ENCODE data around the gene HRK.

HRK gene

GRCh38 chr12:116897476-116897875 lies 16.2 kb upstream of the HRK start:
- no peak for TF ChIP-seq CTCF (conservative IDR thresholded peaks at IDR 0.05; ENCODE audit: low read depth, low read length)
- no peak for DNase-seq (ENCODE audit: low read depth)
- H3K4me3 ChIP-seq (ENCODE audit: low read length) = no peak overlapping the region

GRCh38 chr12:116896411-116896924 lies 15.2 kb upstream of the HRK start:
- no peak for TF ChIP-seq CTCF (conservative IDR thresholded peaks at IDR 0.05; ENCODE audit: low read depth, low read length)
- no peak overlapping the region for H3K4me3 ChIP-seq (ENCODE audit: low read length)
- DNase-seq (ENCODE audit: low read depth) = no peak

- DNase-seq (ENCODE audit: low read depth) = no peak
- no peak overlapping the region for H3K4me3 ChIP-seq (ENCODE audit: low read length)
- TF ChIP-seq CTCF (conservative IDR thresholded peaks at IDR 0.05; ENCODE audit: low read depth, low read length) = no peak
Observed at GRCh38 chr12:116894913-116895312, 13.7 kb upstream of the HRK start.

GRCh38 chr12:116892349-116893140 lies 11.3 kb upstream of the HRK start:
- H3K4me3 ChIP-seq (ENCODE audit: low read length) = no peak overlapping the region
- TF ChIP-seq CTCF (conservative IDR thresholded peaks at IDR 0.05; ENCODE audit: low read depth, low read length) = no peak
- DNase-seq (ENCODE audit: low read depth) = no peak

GRCh38 chr12:116891019-116891418 lies 9.8 kb upstream of the HRK start:
- no peak for DNase-seq (ENCODE audit: low read depth)
- TF ChIP-seq CTCF (conservative IDR thresholded peaks at IDR 0.05; ENCODE audit: low read depth, low read length) = no peak

GRCh38 chr12:116890330-116890729 lies 9.1 kb upstream of the HRK start:
- no peak for DNase-seq (ENCODE audit: low read depth)
- no peak for TF ChIP-seq CTCF (conservative IDR thresholded peaks at IDR 0.05; ENCODE audit: low read depth, low read length)
- H3K4me3 ChIP-seq (ENCODE audit: low read length) = no peak overlapping the region

More at GRCh38 chr12:116891019-116891418, 9.8 kb upstream of the HRK start:
- H3K4me3 ChIP-seq (ENCODE audit: low read length) = no peak overlapping the region

GRCh38 chr12:116887897-116888296 lies 6.7 kb upstream of the HRK start:
- DNase-seq (ENCODE audit: low read depth) = no peak
- H3K4me3 ChIP-seq (ENCODE audit: low read length) = no peak overlapping the region
- TF ChIP-seq CTCF (conservative IDR thresholded peaks at IDR 0.05; ENCODE audit: low read depth, low read length) = no peak

Data from retinal pigment epithelial cell (primary cell).